Endothelial cell (in vitro differentiated cells): ENCODE data around the gene TBX10. TPM values are rescaled to one million over a fixed set of nuclear protein-coding genes. Genes with fewer than 3 reads are reported as not detected.

ENCODE experiments used
- DNase-seq: peaks from one replicate; pipeline ENCODE4 v3.0.0; 2021; ENCODE audit warnings: low spot score
- H3K27ac Mint-ChIP-seq: one replicate; pipeline ENCODE4 v1.8.0; 2021; ENCODE audit warnings: mixed read lengths, inconsistent platforms; ENCODE audit not compliant: unreplicated experiment
- H3K27me3 Mint-ChIP-seq: one replicate; pipeline ENCODE4 v1.8.0; 2021; ENCODE audit warnings: mild to moderate bottlenecking, moderate library complexity, mixed read lengths, inconsistent platforms; ENCODE audit not compliant: unreplicated experiment
- H3K36me3 Mint-ChIP-seq: one replicate; pipeline ENCODE4 v1.8.0; 2021; ENCODE audit warnings: mild to moderate bottlenecking, low read depth, mixed read lengths, inconsistent platforms; ENCODE audit not compliant: unreplicated experiment
- H3K4me1 Mint-ChIP-seq: one replicate; pipeline ENCODE4 v1.8.0; 2021; ENCODE audit warnings: mild to moderate bottlenecking, mixed read lengths, inconsistent platforms; ENCODE audit not compliant: unreplicated experiment
- H3K4me3 Mint-ChIP-seq: one replicate; pipeline ENCODE4 v1.8.0; 2021; ENCODE audit warnings: mild to moderate bottlenecking, mixed read lengths, inconsistent platforms; ENCODE audit not compliant: unreplicated experiment
- H3K9me3 Mint-ChIP-seq: one replicate; pipeline ENCODE4 v1.8.0; 2021; ENCODE audit warnings: mixed read lengths, inconsistent platforms; ENCODE audit not compliant: unreplicated experiment
- total RNA-seq: library from RNA; stranded (reverse); fragmentation: NEBNext Ultra II Directional; extraction: Animal tissue kit (Norgen Biotek cat#: 25700); gene quantifications from one replicate; pipeline ENCODE4 v1.2.1, GENCODE V29; 2021; ENCODE audit not compliant: unreplicated experiment
- TF ChIP-seq, protein P1 (sequence below): fragments of 200-600 bp; sonication (generic); IDR thresholded peaks from one replicate; pipeline ENCODE4 v1.5.0; 2021; ENCODE audit warnings: antibody characterized with exemption; ENCODE audit not compliant: unreplicated experiment

TBX10 gene
- total RNA-seq, 1 donor from 2014 or later: not detected

DNA sequence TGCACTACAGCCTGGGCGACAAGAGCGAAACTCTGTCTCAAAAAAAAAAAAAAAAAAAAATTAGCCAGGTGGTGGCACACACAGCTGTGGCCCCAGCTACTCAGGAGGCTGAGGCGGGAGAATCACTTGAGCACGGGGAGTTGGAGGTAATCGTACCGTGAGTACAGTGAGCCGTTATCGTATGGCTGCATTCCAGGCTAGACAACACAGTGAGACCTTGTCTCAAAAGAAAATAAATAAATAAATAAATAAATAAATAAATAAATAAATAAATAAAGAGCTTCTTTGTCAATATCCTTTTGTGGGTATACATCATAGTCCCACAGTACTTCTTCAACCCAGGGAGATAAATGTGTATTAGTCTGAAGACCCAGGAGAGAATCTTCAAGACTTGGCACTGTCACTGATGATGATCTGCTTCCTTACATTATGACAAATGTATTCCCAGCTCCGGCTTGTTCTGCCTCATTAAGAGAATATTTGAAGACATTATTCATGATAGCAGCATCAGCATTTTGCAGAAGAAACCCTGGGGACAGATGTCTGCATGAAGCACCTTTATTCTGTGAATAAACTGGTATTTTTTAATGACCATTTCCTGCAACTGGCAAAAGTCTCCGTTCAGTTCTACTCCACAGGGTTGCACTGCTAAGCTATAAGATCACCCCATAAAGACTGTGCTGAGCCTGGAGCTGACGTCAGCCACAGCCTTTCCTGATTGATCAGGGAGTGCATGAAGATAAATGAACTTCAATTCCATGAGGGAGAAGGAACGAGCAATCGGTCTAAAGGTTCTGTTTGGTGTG lies 12.6 kb upstream of the TBX10 start:
- DNase-seq: no peak
- Mint-ChIP-seq H3K36me3 (no peaks in the 10 kb centered on the region), H3K4me1 (no peaks in the 10 kb centered on the region), H3K27ac (no peak overlapping the region), H3K9me3 (no peaks in the 10 kb centered on the region), H3K27me3 (peaks cover 5% of the 10 kb centered on the region), H3K4me3 (no peak overlapping the region)
- TF ChIP-seq, protein P1, sequence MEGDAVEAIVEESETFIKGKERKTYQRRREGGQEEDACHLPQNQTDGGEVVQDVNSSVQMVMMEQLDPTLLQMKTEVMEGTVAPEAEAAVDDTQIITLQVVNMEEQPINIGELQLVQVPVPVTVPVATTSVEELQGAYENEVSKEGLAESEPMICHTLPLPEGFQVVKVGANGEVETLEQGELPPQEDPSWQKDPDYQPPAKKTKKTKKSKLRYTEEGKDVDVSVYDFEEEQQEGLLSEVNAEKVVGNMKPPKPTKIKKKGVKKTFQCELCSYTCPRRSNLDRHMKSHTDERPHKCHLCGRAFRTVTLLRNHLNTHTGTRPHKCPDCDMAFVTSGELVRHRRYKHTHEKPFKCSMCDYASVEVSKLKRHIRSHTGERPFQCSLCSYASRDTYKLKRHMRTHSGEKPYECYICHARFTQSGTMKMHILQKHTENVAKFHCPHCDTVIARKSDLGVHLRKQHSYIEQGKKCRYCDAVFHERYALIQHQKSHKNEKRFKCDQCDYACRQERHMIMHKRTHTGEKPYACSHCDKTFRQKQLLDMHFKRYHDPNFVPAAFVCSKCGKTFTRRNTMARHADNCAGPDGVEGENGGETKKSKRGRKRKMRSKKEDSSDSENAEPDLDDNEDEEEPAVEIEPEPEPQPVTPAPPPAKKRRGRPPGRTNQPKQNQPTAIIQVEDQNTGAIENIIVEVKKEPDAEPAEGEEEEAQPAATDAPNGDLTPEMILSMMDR: no peak

DNA sequence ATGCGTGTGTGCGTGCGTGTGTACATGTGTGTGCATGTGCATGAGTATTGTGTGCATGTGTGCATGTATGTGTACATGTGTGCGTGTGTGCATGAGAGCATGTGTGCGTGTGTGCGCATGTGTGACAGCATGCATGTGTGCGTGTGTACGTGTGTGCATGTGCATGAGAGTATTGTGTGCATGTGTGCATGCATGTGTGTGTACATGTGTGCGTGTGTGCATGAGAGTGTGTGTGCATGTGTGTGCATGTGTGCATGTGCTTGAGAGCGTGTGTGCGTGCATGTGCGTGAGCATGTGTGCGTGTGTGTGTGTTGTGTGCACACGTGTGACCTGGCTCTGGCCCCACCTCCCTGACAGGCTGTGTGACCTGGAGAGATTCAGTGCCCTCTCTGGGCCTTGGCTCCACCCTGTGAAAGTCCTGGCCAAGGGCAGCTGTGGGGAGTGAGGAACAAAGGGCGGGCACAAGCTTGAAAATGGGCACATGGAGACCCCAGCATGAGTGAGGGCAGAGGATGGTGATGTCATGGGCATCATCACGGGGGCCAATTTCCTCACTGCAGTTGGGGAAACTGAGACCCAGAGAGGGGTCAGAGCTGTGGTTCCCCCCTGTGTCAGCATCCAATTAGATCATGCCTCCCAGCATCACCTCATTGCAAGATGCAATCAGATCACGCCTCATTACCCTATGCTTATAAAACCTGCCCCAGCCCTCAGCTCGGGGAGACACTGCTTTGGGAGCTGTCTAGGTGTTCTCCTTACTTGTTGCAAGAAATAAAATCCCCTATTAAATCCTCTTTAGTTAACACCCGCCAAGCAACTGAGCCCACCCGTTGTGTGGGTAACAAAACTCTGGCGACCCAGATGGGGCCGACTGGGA lies 10.3 kb upstream of the TBX10 start:
- Mint-ChIP-seq H3K36me3 (peaks cover 6% of the 10 kb centered on the region), H3K4me1 (no peaks in the 10 kb centered on the region), H3K27ac (no peak overlapping the region), H3K27me3 (peaks cover 9% of the 10 kb centered on the region), H3K4me3 (no peak overlapping the region), H3K9me3 (no peaks in the 10 kb centered on the region)
- no peak for DNase-seq
- TF ChIP-seq, protein P1: no peak

DNA sequence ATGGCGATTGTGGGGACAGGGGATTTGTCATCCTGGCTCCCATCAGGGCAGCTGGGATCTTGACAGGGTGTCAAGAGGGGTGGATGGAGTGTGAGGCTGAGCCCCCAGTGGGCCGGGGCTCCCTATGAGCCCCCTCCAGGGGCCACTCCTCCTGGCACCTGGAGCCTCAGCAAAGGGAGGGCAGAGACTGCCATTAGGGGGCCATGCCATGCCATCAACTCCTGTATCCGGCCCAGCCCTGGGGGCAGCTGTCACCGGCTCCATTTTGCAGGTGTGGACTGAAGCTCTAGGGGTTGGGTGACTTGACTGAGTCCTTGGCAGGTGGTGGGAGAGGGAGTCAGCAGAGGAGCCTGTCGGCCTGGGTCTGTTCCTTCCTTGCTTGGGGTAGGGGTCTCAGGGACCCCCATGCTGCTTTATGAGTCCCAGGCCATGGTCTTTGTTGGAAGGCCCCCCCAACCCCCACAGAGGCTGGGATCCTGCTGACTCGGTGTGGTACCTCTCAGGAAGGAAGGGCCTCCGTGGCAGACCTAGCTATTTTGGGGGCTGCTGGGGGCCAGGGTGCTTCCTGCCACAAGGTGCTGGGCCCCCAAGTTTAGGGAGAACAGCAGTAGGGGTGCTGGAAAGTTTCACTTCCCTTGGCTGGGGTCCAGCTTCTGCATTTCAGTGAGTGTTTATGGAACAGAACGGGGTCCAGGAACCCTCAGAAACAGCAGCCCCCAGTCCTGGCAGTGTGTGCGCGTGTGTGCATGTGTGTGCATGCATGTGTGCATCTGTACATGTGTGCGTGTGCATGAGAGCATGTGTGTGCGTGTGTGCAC lies 9.4 kb upstream of the TBX10 start:
- Mint-ChIP-seq H3K4me3 (no peak overlapping the region), H3K4me1 (no peaks in the 10 kb centered on the region), H3K27ac (no peak overlapping the region), H3K27me3 (peaks cover 9% of the 10 kb centered on the region), H3K36me3 (peaks cover 6% of the 10 kb centered on the region), H3K9me3 (no peaks in the 10 kb centered on the region)
- TF ChIP-seq, protein P1: no peak
- no peak for DNase-seq

DNA sequence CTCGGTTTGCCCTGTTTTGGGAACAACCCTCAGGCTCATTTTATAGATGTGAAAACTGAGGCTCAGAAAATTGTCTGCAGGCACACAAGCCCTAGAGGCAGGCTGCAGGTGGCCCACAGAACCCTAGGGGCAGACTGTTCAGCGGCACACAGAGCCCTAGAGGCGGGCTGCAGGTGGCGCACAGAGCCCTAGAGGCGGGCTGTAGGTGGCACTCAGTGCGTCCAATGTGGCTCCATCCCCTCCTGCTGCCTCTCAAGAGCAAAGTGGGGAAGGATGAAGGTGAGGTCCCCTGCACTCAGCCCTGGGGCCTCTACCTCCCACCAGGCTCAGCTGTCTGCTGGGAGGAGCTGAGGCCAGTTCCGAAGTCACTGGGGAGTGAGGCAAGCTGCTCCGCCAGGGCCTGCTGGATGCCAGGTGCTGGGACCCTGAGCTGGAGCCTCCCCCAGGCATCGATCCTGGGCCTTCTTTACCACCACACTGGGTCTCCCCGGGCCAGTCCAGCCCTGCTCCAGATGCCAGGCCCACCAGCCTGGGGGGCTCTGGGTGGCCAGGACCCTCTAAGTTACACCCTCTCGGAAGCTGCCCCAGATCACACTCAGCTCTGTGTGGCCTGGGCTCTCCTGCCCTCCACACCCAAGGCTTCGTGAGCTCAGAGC lies 8.7 kb upstream of the TBX10 start:
- H3K27ac Mint-ChIP-seq: no peak overlapping the region
- TF ChIP-seq, protein P1: no peak
- peak; percentile 47 for DNase-seq
- H3K36me3 Mint-ChIP-seq: peaks cover 6% of the 10 kb centered on the region
- H3K27me3 Mint-ChIP-seq: peaks cover 9% of the 10 kb centered on the region
- H3K9me3 Mint-ChIP-seq: no peaks in the 10 kb centered on the region
- H3K4me3 Mint-ChIP-seq: no peak overlapping the region
- H3K4me1 Mint-ChIP-seq: no peaks in the 10 kb centered on the region
